ENCODE results near the gene ZNF512B.

DNA sequence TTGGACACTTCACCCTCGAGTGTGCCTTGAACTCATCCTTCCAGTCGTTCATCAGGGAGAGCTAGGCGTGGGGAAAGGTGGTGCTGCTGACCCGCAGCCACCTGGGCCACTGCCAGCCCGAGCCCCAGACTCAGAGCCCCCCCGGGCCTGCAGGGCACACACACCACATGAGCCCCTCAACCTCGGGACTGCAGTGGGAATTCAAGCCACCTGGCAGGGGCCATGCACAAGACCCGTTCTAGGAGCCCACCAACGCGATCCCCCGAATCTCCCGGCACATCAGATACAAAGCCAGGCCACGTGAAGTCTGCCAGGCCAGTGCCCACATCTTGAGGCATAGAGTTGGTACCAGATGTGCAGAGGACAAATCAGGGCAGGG, 2.8 kb downstream of the ZNF512B start:
- TF ChIP-seq EP300 (IDR thresholded peaks at IDR 0.05) = no peak
- no peak for TF ChIP-seq POLR2AphosphoS5 (IDR thresholded peaks at IDR 0.05)
